IMR-90 (cell line): ENCODE measurements around the gene PLS1. TPM values are rescaled to one million over a fixed set of nuclear protein-coding genes. Genes with fewer than 3 reads are reported as not detected.

ENCODE experiments used
- ATAC-seq: fragments of 200-7000 bp; cut with Tn5 transposase; 2 replicates; pipeline ENCODE4 v1.9.1; 2020; ENCODE audit warnings: low read depth, mild to moderate bottlenecking, moderate library complexity
- BruUV-seq: library from RNA; stranded (reverse); fragments of 400-500 nt; replicated peaks from 2 replicates; lab custom pipeline; 2021; lab: Mats Ljungman, UMichigan
- CTCF ChIA-PET: fragments of 300-600 bp; formaldehyde crosslinking; extraction: SDS; loops from one replicate; lab custom pipeline; 2021; ENCODE audit warnings: antibody characterized with exemption; lab: Yijun Ruan, JAX
- POLR2A ChIA-PET: fragments of 300-600 bp; sonication (Branson Sonifier 250); formaldehyde crosslinking; loops from one replicate; lab custom pipeline; 2022; ENCODE audit warnings: antibody characterized with exemption; ENCODE audit not compliant: unreplicated experiment; lab: Charles Lee
- DNase-seq: peaks from one replicate; pipeline ENCODE4 v3.0.0; 2013
- H2AFZ ChIP-seq: replicated peaks from 2 replicates; pipeline ENCODE3; 2013; ENCODE audit warnings: low read length, mild to moderate bottlenecking; ENCODE audit not compliant: poor library complexity
- H2AK5ac ChIP-seq: 2 replicates; pipeline ENCODE4 v1.6.1; 2013; ENCODE audit warnings: low read depth, low read length, inconsistent platforms
- H2AK9ac ChIP-seq: replicated peaks from 2 replicates; pipeline ENCODE3; 2013; ENCODE audit warnings: mild to moderate bottlenecking, low read depth, low read length, moderate library complexity; ENCODE audit not compliant: poor library complexity
- H2BK120ac ChIP-seq: 2 replicates; pipeline ENCODE4 v1.6.1; 2013; ENCODE audit warnings: low read depth, low read length, inconsistent platforms
- H2BK15ac ChIP-seq: 3 replicates; pipeline ENCODE4 v1.6.1; 2013; ENCODE audit warnings: low read depth, low read length, inconsistent platforms
- H2BK20ac ChIP-seq: 2 replicates; pipeline ENCODE4 v1.6.1; 2013; ENCODE audit warnings: low read depth, mild to moderate bottlenecking, inconsistent platforms, low read length, moderate library complexity
- H2BK5ac ChIP-seq: 2 replicates; pipeline ENCODE4 v1.6.1; 2013; ENCODE audit warnings: mild to moderate bottlenecking, low read depth, low read length, inconsistent platforms; ENCODE audit not compliant: poor library complexity, severe bottlenecking
- H3K14ac ChIP-seq: replicated peaks from 2 replicates; pipeline ENCODE4 v1.6.1; 2013; ENCODE audit warnings: low read depth, low read length, inconsistent platforms
- H3K18ac ChIP-seq: 2 replicates; pipeline ENCODE4 v1.6.1; 2013; ENCODE audit warnings: low read depth, low read length, control low read depth
- H3K23ac ChIP-seq: 2 replicates; pipeline ENCODE4 v1.6.1; 2013; ENCODE audit warnings: low read depth, low read length, inconsistent platforms
- H3K27ac ChIP-seq: 2 replicates; pipeline ENCODE4 v1.5.1; 2013; ENCODE audit warnings: mild to moderate bottlenecking, control low read depth, low read length; ENCODE audit not compliant: insufficient read depth
- H3K27me3 ChIP-seq: 2 replicates; pipeline ENCODE4 v1.6.1; 2013; ENCODE audit warnings: low read length; ENCODE audit not compliant: control insufficient read depth, insufficient read depth
- H3K36me3 ChIP-seq: 2 replicates; pipeline ENCODE4 v1.6.1; 2013; ENCODE audit warnings: low read length, mixed read lengths; ENCODE audit not compliant: control insufficient read depth, insufficient read depth
- H3K4ac ChIP-seq: 2 replicates; pipeline ENCODE4 v1.6.1; 2013; ENCODE audit warnings: low read depth, low read length, inconsistent platforms
- H3K4me1 ChIP-seq: 2 replicates; pipeline ENCODE4 v1.6.1; 2013; ENCODE audit warnings: low read length, mixed read lengths; ENCODE audit not compliant: control insufficient read depth, insufficient read depth
- H3K4me2 ChIP-seq: 2 replicates; pipeline ENCODE4 v1.6.1; 2013; ENCODE audit warnings: low read depth, mild to moderate bottlenecking, control low read depth, low read length, moderate library complexity
- H3K4me3 ChIP-seq: 2 replicates; pipeline ENCODE4 v1.5.1; 2013; ENCODE audit warnings: low read depth, mild to moderate bottlenecking, control low read depth, low read length, moderate library complexity; ENCODE audit not compliant: insufficient read depth
- H3K56ac ChIP-seq: 2 replicates; pipeline ENCODE4 v1.6.1; 2013; ENCODE audit warnings: low read length, inconsistent platforms; ENCODE audit not compliant: insufficient read depth; ENCODE audit errors: extremely low read depth
- H3K79me1 ChIP-seq, 2 experiments: 2 replicates each; pipeline ENCODE4 v1.6.1; 2013; ENCODE audit warnings: low read length in 2 of 2, inconsistent platforms in 1 of 2, low read depth in 1 of 2
- H3K9ac ChIP-seq: 2 replicates; pipeline ENCODE4 v1.6.1; 2013; ENCODE audit warnings: low read depth, low read length, control low read depth
- H3K9me1 ChIP-seq: 2 replicates; pipeline ENCODE4 v1.6.1; 2013; ENCODE audit warnings: low read length, inconsistent platforms; ENCODE audit not compliant: insufficient read depth
- H3K9me3 ChIP-seq: 2 replicates; pipeline ENCODE4 v1.6.1; 2013; ENCODE audit warnings: low read length; ENCODE audit not compliant: control insufficient read depth, insufficient read depth
- H4K20me1 ChIP-seq: 2 replicates; pipeline ENCODE4 v1.6.1; 2013; ENCODE audit warnings: low read length, inconsistent platforms; ENCODE audit not compliant: insufficient read depth
- H4K5ac ChIP-seq: 2 replicates; pipeline ENCODE4 v1.6.1; 2013; ENCODE audit warnings: mild to moderate bottlenecking, low read depth, low read length, control low read depth
- H4K8ac ChIP-seq, 2 experiments: 2 replicates each; pipeline ENCODE4 v1.6.1; 2013; ENCODE audit warnings: low read depth in 2 of 2, low read length in 2 of 2, control low read depth in 1 of 2, inconsistent platforms in 1 of 2
- H4K91ac ChIP-seq: 2 replicates; pipeline ENCODE4 v1.6.1; 2013; ENCODE audit warnings: low read depth, low read length, inconsistent platforms; ENCODE audit not compliant: insufficient read depth
- BHLHE40 ChIP-seq: fragments of 150-350 bp; IDR thresholded peaks from 2 replicates; pipeline ENCODE4 v1.6.1; 2016; ENCODE audit warnings: mild to moderate bottlenecking, low read depth, low read length
- CEBPB ChIP-seq: IDR thresholded peaks from 2 replicates; pipeline ENCODE4 v1.6.1; 2012; ENCODE audit warnings: low read depth, low read length, improper control_type of control experiment
- CHD1 ChIP-seq: IDR thresholded peaks from 2 replicates; pipeline ENCODE4 v1.6.1; 2012; ENCODE audit warnings: low read depth, low read length, improper control_type of control experiment
- ELK1 ChIP-seq: fragments of 150-350 bp; IDR thresholded peaks from 2 replicates; pipeline ENCODE4 v1.6.1; 2016; ENCODE audit warnings: low read depth, mild to moderate bottlenecking, low read length, moderate library complexity, borderline replicate concordance
- FOS ChIP-seq: fragments of 150-350 bp; IDR thresholded peaks from 2 replicates; pipeline ENCODE4 v1.6.1; 2016; ENCODE audit warnings: low read depth, low read length
- MAFK ChIP-seq: IDR thresholded peaks from 2 replicates; pipeline ENCODE4 v1.6.1; 2012; ENCODE audit warnings: low read depth, low read length, improper control_type of control experiment
- MAZ ChIP-seq: IDR thresholded peaks from 2 replicates; pipeline ENCODE4 v1.6.1; 2012; ENCODE audit warnings: low read depth, mild to moderate bottlenecking, low read length, improper control_type of control experiment, moderate library complexity, borderline replicate concordance
- MXI1 ChIP-seq: IDR thresholded peaks from 2 replicates; pipeline ENCODE4 v1.6.1; 2012; ENCODE audit warnings: low read depth, mild to moderate bottlenecking, low read length, moderate library complexity, borderline replicate concordance
- NFE2L2 ChIP-seq: fragments of 150-350 bp; IDR thresholded peaks from 2 replicates; pipeline ENCODE4 v1.6.1; 2016; ENCODE audit warnings: low read depth, mild to moderate bottlenecking, low read length
- POLR2A ChIP-seq: IDR thresholded peaks from 2 replicates; pipeline ENCODE4 v1.6.1; 2012; ENCODE audit warnings: mild to moderate bottlenecking, low read depth, low read length
- RAD21 ChIP-seq: IDR thresholded peaks from 2 replicates; pipeline ENCODE4 v1.6.1; 2012; ENCODE audit warnings: low read length, improper control_type of control experiment
- RCOR1 ChIP-seq: IDR thresholded peaks from 2 replicates; pipeline ENCODE4 v1.6.1; 2012; ENCODE audit warnings: mild to moderate bottlenecking, low read length, improper control_type of control experiment; ENCODE audit not compliant: insufficient replicate concordance
- RFX5 ChIP-seq: IDR thresholded peaks from 2 replicates; pipeline ENCODE4 v1.8.0; 2012; ENCODE audit warnings: low read depth, mild to moderate bottlenecking, low read length, moderate library complexity
- SMC3 ChIP-seq: fragments of 150-350 bp; IDR thresholded peaks from 2 replicates; pipeline ENCODE4 v1.6.1; 2016; ENCODE audit warnings: low read depth, mild to moderate bottlenecking, antibody characterized with exemption, low read length, moderate library complexity
- USF2 ChIP-seq: fragments of 150-350 bp; IDR thresholded peaks from 2 replicates; pipeline ENCODE4 v1.6.1; 2017; ENCODE audit warnings: mild to moderate bottlenecking, antibody characterized with exemption, low read length, low read depth
- dilution Hi-C: fragments of 300-500 bp; cut with HindIII; formaldehyde crosslinking; loops from one replicate; pipeline ENCODE4 v1.14.3; 2018; ENCODE audit warnings: low sequenced_read_pairs; ENCODE audit not compliant: unreplicated experiment
- in situ Hi-C: fragments of 300-500 bp; cut with MboI; formaldehyde crosslinking; loops from 3 replicates; pipeline ENCODE4 v1.14.3; 2019; ENCODE audit warnings: low sequenced_read_pairs, inconsistent platforms, mixed read lengths
- intact Hi-C: fragments of 100-400 bp; cut with micrococcal nuclease; formaldehyde crosslinking; loops from 2 replicates; pipeline ENCODE4 v1.10.0; 2022
- polyA plus RNA-seq, 3 experiments: library from polyadenylated mRNA; depleted of rRNA; stranded (reverse); fragments of >200 nt; gene quantifications; 2 replicates each; pipeline ENCODE4 v1.2.3, GENCODE V29; 2012; ENCODE audit warnings: low replicate concordance in 1 of 3
- total RNA-seq: library from RNA; depleted of rRNA; stranded (reverse); fragments of >200 nt; gene quantifications from 2 replicates; pipeline ENCODE4 v1.2.3, GENCODE V29; 2012
- TF ChIP-seq, protein P1 (sequence below): conservative IDR thresholded peaks from 2 replicates; pipeline ENCODE4 v1.5.1; 2012; ENCODE audit warnings: mild to moderate bottlenecking, low read depth, low read length, improper control_type of control experiment

Gene PLS1
- total and polyA plus RNA-seq, 2 of the 4 experiments (the other 2 are of a cell fraction): 0.29 to 0.90 TPM

DNA sequence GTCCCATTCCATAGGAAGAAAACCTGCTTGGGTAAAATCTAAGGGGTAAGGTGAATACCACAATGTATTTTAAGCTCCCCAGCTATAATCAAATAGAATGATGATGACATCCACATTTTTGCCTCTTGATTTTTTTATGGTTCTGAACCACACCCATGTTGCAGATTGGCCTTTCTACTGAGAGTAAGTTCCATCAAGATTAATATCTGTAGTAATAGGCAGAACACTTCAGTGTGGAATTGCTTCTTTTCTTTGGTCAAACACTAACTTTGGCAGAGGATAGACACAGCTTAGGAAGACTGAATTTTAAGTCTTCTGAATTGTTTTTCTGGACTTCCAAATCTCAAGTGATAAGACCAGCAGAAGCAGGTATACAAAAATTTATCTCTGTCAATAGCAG lies 27.0 kb downstream of the PLS1 start:
- no peaks in the 10 kb centered on the region for H4K20me1 ChIP-seq
- dilution Hi-C loops: no loop called here
- no peak overlapping the region for H3K27ac ChIP-seq
- no peak overlapping the region for H4K8ac ChIP-seq
- H4K5ac ChIP-seq: no peak overlapping the region
- no peaks in the 10 kb centered on the region for H3K9me1 ChIP-seq
- no peak for DNase-seq
- H3K56ac ChIP-seq: no peak overlapping the region
- no peaks in the 10 kb centered on the region for H3K36me3 ChIP-seq
- H2BK20ac ChIP-seq: no peak overlapping the region
- no peak overlapping the region for H2BK120ac ChIP-seq
- H3K18ac ChIP-seq: no peak overlapping the region
- in situ Hi-C loops: no loop called here
- no peak overlapping the region for H2BK5ac ChIP-seq
- H3K14ac ChIP-seq: no peak overlapping the region
- ATAC-seq: no peak
- TF ChIP-seq FOS (no peak), USF2 (no peak), MAFK (no peak), BHLHE40 (no peak), RAD21 (no peak), ELK1 (no peak), SMC3 (no peak), RCOR1 (no peak), CHD1 (no peak), MAZ (no peak), POLR2A (no peak), MXI1 (no peak), RFX5 (no peak), NFE2L2 (no peak), CEBPB (no peak)
- TF ChIP-seq, protein P1, sequence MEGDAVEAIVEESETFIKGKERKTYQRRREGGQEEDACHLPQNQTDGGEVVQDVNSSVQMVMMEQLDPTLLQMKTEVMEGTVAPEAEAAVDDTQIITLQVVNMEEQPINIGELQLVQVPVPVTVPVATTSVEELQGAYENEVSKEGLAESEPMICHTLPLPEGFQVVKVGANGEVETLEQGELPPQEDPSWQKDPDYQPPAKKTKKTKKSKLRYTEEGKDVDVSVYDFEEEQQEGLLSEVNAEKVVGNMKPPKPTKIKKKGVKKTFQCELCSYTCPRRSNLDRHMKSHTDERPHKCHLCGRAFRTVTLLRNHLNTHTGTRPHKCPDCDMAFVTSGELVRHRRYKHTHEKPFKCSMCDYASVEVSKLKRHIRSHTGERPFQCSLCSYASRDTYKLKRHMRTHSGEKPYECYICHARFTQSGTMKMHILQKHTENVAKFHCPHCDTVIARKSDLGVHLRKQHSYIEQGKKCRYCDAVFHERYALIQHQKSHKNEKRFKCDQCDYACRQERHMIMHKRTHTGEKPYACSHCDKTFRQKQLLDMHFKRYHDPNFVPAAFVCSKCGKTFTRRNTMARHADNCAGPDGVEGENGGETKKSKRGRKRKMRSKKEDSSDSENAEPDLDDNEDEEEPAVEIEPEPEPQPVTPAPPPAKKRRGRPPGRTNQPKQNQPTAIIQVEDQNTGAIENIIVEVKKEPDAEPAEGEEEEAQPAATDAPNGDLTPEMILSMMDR: no peak
- intact Hi-C loops: no loop called here
- no peak overlapping the region for H2AK9ac ChIP-seq
- POLR2A ChIA-PET: no interaction called here
- H3K27me3 ChIP-seq: peaks cover 2% of the 10 kb centered on the region; the same call in 1 of the 2 replicates
- no peak overlapping the region for H2BK15ac ChIP-seq
- H3K4ac ChIP-seq: no peak overlapping the region
- no peak overlapping the region for H3K9ac ChIP-seq
- H3K9me3 ChIP-seq: no peaks in the 10 kb centered on the region
- no peaks in the 10 kb centered on the region for H3K79me1 ChIP-seq
- CTCF ChIA-PET: no interaction called here
- no TSS peak for BruUV-seq
- no peak overlapping the region for H2AK5ac ChIP-seq
- no peak overlapping the region for H3K4me3 ChIP-seq
- H2AFZ ChIP-seq: no peak overlapping the region
- no peak overlapping the region for H3K23ac ChIP-seq
- no peak overlapping the region for H3K4me2 ChIP-seq
- no peak overlapping the region for H4K91ac ChIP-seq
- H3K4me1 ChIP-seq: no peaks in the 10 kb centered on the region
